Cardiac fibroblast (primary cell): ENCODE measurements around the gene ADA.
"Not testable (repeated sequence)": the region's sequence is repeated elsewhere in the genome, so short reads cannot be mapped to it uniquely, and the experiment has no call there.

Experiments used
- DNase-seq, 2 donors: peaks; one replicate each; pipeline versions ENCODE4 v3.0.0 to v3.0.0-alpha.2; 2010; ENCODE audit warnings: low read depth in 2 of 2
- H3K4me3 ChIP-seq, 2 donors: replicated peaks in 1 of 2; 1 replicate in 1 of 2; 2 replicates in 1 of 2; pipeline ENCODE4 v1.5.1; 2011; ENCODE audit warnings: low read depth in 2 of 2, low read length in 2 of 2, mild to moderate bottlenecking in 2 of 2, moderate library complexity in 1 of 2
- TF ChIP-seq, protein P1 (sequence below): IDR thresholded peaks from one replicate; pipeline ENCODE4 v1.5.1; 2011; ENCODE audit warnings: low read depth, mild to moderate bottlenecking, low read length, inconsistent platforms

ADA gene

DNA sequence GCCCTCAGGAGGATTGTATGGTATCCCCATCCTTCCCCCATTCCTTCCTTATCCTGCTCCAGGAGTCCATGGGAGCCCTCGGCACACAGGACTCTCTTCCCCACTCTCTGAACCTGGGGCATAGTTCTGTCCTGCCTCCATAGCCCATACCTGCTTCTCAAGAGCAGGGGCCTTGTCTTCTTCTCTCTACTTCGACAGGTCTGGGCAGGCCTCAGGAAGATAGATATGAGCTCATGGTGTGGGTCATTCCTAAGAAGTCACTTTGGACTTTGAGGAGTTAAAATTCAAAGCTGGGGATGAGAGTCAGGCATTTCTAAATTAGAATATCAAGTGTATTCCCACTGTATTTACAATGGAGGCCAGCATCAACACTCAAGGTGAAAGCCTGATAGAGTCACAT lies 8.4 kb upstream of the ADA start:
- no peak overlapping the region for H3K4me3 ChIP-seq
- DNase-seq: no peak
- TF ChIP-seq, protein P1, sequence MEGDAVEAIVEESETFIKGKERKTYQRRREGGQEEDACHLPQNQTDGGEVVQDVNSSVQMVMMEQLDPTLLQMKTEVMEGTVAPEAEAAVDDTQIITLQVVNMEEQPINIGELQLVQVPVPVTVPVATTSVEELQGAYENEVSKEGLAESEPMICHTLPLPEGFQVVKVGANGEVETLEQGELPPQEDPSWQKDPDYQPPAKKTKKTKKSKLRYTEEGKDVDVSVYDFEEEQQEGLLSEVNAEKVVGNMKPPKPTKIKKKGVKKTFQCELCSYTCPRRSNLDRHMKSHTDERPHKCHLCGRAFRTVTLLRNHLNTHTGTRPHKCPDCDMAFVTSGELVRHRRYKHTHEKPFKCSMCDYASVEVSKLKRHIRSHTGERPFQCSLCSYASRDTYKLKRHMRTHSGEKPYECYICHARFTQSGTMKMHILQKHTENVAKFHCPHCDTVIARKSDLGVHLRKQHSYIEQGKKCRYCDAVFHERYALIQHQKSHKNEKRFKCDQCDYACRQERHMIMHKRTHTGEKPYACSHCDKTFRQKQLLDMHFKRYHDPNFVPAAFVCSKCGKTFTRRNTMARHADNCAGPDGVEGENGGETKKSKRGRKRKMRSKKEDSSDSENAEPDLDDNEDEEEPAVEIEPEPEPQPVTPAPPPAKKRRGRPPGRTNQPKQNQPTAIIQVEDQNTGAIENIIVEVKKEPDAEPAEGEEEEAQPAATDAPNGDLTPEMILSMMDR: no peak

DNA sequence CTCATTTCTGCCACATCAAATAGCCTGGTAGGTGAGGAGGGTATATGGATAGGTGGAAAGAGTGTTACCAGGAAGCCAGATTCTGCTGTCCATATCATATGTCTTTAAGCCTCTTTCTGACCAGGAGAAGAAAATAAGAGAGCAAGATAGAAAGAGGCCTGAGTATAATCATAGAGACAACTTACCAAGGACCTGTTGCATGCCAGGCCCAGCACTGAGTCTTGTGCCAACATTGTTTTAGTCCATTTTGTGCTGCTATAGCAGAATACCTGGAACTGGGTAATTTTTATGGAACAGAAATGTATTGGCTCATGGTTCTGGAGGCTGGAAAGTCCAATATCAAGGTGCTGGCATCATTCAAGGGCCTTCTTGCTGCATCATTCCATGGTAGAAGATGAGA lies 7.3 kb upstream of the ADA start:
- TF ChIP-seq, protein P1: no peak
- DNase-seq: no peak
- H3K4me3 ChIP-seq: no peak overlapping the region

DNA sequence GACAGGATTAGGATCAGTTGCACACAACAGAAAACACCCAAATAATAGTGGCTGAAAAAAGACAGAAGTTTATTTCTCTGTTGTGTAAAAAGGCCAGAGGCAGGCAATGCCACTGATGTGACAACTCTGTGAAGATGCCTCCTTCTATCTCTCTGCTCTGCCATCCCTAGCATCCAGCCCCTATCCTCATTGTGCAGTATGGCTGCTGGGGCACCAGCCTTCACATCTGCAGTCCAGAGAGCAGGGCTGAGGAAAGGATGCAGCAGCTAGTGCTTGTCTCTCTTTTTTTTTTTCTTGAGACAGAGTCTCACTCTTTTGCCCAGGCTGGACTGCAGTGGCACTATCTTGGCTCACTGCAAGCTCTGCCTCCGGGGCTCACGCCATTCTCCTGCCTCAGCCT lies 6.4 kb upstream of the ADA start:
- no peak overlapping the region for H3K4me3 ChIP-seq
- no peak for DNase-seq
- TF ChIP-seq, protein P1: no peak

DNA sequence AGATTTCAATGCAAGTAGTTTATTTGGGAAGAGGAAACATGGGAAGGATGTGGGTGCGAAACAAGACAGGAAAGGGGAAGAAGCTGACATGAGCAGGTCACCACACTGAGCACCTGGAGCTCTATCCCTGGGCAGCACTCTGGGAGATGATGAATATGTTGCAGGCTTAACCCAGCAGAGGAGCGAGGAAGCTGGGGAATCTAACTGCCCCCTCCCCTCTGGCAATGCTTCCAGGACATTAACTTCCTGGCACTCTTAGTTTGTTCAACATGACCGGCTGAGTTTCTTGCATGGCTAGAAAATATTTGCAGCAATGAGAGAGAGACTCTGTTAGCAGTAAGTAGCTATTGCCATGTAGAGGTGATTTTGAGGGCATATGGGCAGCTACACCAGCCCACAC lies 4.9 kb upstream of the ADA start:
- no peak overlapping the region for H3K4me3 ChIP-seq
- DNase-seq: no peak
- TF ChIP-seq, protein P1: no peak

DNA sequence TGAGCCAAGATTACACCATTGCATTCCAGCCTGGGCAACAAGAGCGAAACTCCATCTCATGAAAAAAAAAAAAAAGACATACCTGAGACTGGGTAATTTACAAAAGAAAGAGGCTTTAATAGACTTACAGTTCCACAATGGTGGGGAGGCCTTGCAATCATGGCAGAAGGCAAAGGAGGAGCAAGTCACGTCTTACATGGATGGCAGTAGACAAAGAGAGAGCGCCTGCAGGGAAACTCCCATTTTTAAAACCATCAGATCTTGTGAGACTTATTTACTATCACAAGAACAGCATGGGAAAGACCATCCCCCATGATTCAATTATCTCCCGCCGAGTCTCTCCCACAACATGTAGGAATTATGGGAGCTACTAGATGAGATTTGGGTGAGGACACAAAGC lies 2.7 kb upstream of the ADA start:
- H3K4me3 ChIP-seq, DNase-seq: not testable (repeated sequence)

DNA sequence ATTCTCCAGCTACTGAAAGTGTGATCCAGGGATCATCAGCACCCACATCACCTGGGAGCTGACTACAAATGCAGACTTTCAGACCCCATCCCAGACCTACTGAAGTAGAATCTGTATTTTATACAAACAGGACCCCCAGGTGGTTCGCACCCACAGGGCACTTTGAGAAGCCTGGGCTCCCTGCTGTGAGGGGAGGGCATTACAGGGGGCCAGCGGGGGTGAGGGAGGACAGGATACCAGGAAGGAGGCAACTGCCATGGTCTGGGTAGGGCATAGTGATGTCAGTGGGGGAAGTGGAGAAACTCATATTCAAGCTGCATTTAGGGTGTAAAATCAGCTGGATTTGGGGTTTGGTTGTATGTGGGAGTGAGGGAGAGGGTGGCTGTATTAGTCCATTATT lies 2.0 kb upstream of the ADA start:
- no peak overlapping the region for H3K4me3 ChIP-seq
- no peak for DNase-seq
- TF ChIP-seq, protein P1: no peak

- TF ChIP-seq, protein P1: no peak
- H3K4me3 ChIP-seq: peak overlapping the region; percentile 69 to 71
- no peak for DNase-seq
Measured at GRCh38 chr20:44651434-44651683, 140 bp downstream of the ADA start.
